HepG2 (cell line): ENCODE measurements around the gene SDC4. TPM values are rescaled to one million over a fixed set of nuclear protein-coding genes. Genes with fewer than 3 reads are reported as not detected.

Experiments used
- FOXK1 ChIP-seq: sonication (generic); formaldehyde crosslinking; IDR thresholded peaks from 2 replicates; pipeline ENCODE4 v1.4.0; 2020; ENCODE audit warnings: low read depth, missing genetic modification reagents, borderline replicate concordance
- GABPA ChIP-seq, 2 experiments: IDR thresholded peaks; 2 replicates each; pipeline ENCODE4 v1.6.1; 2011 to 2016; ENCODE audit warnings: low read depth in 2 of 2, low read length in 1 of 2, missing biosample characterization in 1 of 2, missing genetic modification characterization in 1 of 2
- GPN1 ChIP-seq: sonication (generic); formaldehyde crosslinking; IDR thresholded peaks from 2 replicates; pipeline ENCODE4 v1.5.1; 2020; ENCODE audit warnings: missing genetic modification reagents, borderline replicate concordance
- GRHL1 ChIP-seq: sonication (generic); formaldehyde crosslinking; conservative IDR thresholded peaks from 2 replicates; pipeline ENCODE4 v1.8.0; 2022; ENCODE audit warnings: missing genetic modification reagents
- HDAC6 ChIP-seq: fragments of 200-600 bp; sonication (generic); IDR thresholded peaks from 2 replicates; pipeline ENCODE4 v1.7.0; 2017; ENCODE audit warnings: mild to moderate bottlenecking, antibody characterized with exemption, low read length, low read depth
- KDM1A ChIP-seq: IDR thresholded peaks from 2 replicates; pipeline ENCODE4 v1.6.1; 2016; ENCODE audit warnings: missing compliant biosample characterization
- KDM3A ChIP-seq: IDR thresholded peaks from 2 replicates; pipeline ENCODE4 v1.6.1; 2018; ENCODE audit warnings: low read depth, missing compliant biosample characterization
- KLF9 ChIP-seq: IDR thresholded peaks from 2 replicates; pipeline ENCODE4 v1.6.1; 2016; ENCODE audit warnings: low read depth
- MEIS1 ChIP-seq: sonication (generic); formaldehyde crosslinking; IDR thresholded peaks from 2 replicates; pipeline ENCODE4 v1.9.0; 2021; ENCODE audit warnings: mild to moderate bottlenecking, missing genetic modification reagents, moderate library complexity, borderline replicate concordance
- MXI1 ChIP-seq: IDR thresholded peaks from 3 replicates; pipeline ENCODE4 v1.6.1; 2012; ENCODE audit warnings: low read depth, low read length, inconsistent platforms, borderline replicate concordance
- PCBP2 ChIP-seq: fragments of 200-400 bp; formaldehyde crosslinking; optimal IDR thresholded peaks from 2 replicates; pipeline ENCODE3; 2018; ENCODE audit warnings: low read length, low read depth; ENCODE audit not compliant: poor library complexity, severe bottlenecking
- RXRA ChIP-seq: sonication (generic); formaldehyde crosslinking; IDR thresholded peaks from 2 replicates; pipeline ENCODE4 v1.5.1; 2020; ENCODE audit warnings: missing genetic modification reagents
- TARDBP ChIP-seq: sonication (generic); formaldehyde crosslinking; IDR thresholded peaks from 2 replicates; pipeline ENCODE4 v1.8.0; 2022; ENCODE audit warnings: mild to moderate bottlenecking, missing genetic modification reagents
- USF2 ChIP-seq, 2 experiments: sonication (generic) in 1 of 2; formaldehyde crosslinking in 1 of 2; IDR thresholded peaks; 2 replicates each; pipeline versions ENCODE4 v1.5.1 to v1.6.1; 2011 to 2020; ENCODE audit warnings: borderline replicate concordance in 1 of 2, low read depth in 1 of 2, low read length in 1 of 2, mild to moderate bottlenecking in 1 of 2, missing genetic modification reagents in 1 of 2, moderate library complexity in 1 of 2
- ZBTB20 ChIP-seq: sonication (generic); formaldehyde crosslinking; IDR thresholded peaks from 2 replicates; pipeline ENCODE4 v1.8.1; 2023; ENCODE audit warnings: missing genetic modification reagents, low read depth, mild to moderate bottlenecking, borderline replicate concordance
- ZBTB34 ChIP-seq: sonication (generic); formaldehyde crosslinking; IDR thresholded peaks from 2 replicates; pipeline ENCODE4 v1.8.0; 2022; ENCODE audit warnings: mild to moderate bottlenecking, missing genetic modification reagents
- ZFP37 ChIP-seq: sonication (generic); formaldehyde crosslinking; IDR thresholded peaks from 2 replicates; pipeline ENCODE4 v1.4.0; 2020; ENCODE audit warnings: missing genetic modification reagents, borderline replicate concordance
- ZNF24 ChIP-seq: fragments of 450-650 bp; IDR thresholded peaks from 2 replicates; pipeline ENCODE4 v1.6.1; 2017; ENCODE audit warnings: antibody characterized with exemption, mild to moderate bottlenecking
- ZNF740 ChIP-seq: sonication (generic); formaldehyde crosslinking; IDR thresholded peaks from 2 replicates; pipeline ENCODE4 v1.4.0; 2020; ENCODE audit warnings: missing genetic modification reagents
- ZNF768 ChIP-seq: sonication (generic); formaldehyde crosslinking; IDR thresholded peaks from 2 replicates; pipeline ENCODE4 v1.4.0; 2020; ENCODE audit warnings: missing genetic modification reagents
- polyA plus RNA-seq, 8 experiments: library from polyadenylated mRNA; depleted of rRNA in 3 of 8; stranded (reverse) in 7 of 8; unstranded in 1 of 8; fragments of >200 nt; fragmentation: Illumina TruSeq in 4 of 8; extraction: Trizol in 4 of 8; gene quantifications; 2 replicates each; pipeline versions ENCODE4 v1.2.1 to v1.2.3, GENCODE V29; 2011 to 2016; ENCODE audit warnings: low read depth in 4 of 8, missing spikeins in 1 of 8, mixed read lengths in 1 of 8; ENCODE audit not compliant: insufficient read depth in 1 of 8
- total RNA-seq, 5 experiments: library from RNA; depleted of rRNA; stranded (reverse); fragments of >200 nt; fragmentation: Illumina TruSeq; extraction: Trizol; gene quantifications; 2 replicates each; pipeline ENCODE4 v1.2.3, GENCODE V29; 2016; ENCODE audit warnings: low read depth in 1 of 5
- TF ChIP-seq, protein P1 (sequence below): sonication (generic); formaldehyde crosslinking; IDR thresholded peaks from 2 replicates; pipeline ENCODE4 v1.5.0; 2020; ENCODE audit warnings: mild to moderate bottlenecking, missing genetic modification reagents

SDC4 gene
- total and polyA plus RNA-seq, 2 of the 13 experiments (the other 11 are each of a cell fraction or from before 2014, with no cell fraction given), result 49.0 to 65.1 TPM

GRCh38 chr20:45337367-45338120, 10.7 kb downstream of the SDC4 start (continued):
- TF ChIP-seq KDM1A (CRISPR knock-in tag) (peak; percentile 33; the same call in 1 of the 2 replicates), MXI1 (no peak), ZNF24 (no peak), PCBP2 (no peak), FOXK1 (CRISPR knock-in tag) (no peak), GRHL1 (no peak), GABPA (IDR thresholded peaks at IDR 0.05; ENCODE audit: low read depth, low read length) (no peak), GABPA (CRISPR knock-in tag; IDR thresholded peaks at IDR 0.05; ENCODE audit: low read depth) (peak; percentile 24; the same call in 1 of the 2 replicates), KDM3A (CRISPR knock-in tag) (no peak), USF2 (IDR thresholded peaks at IDR 0.05; ENCODE audit: low read depth, low read length) (no peak), USF2 (CRISPR knock-in tag; IDR thresholded peaks at IDR 0.05; ENCODE audit: borderline replicate concordance) (no peak), TARDBP (CRISPR knock-in tag) (peak; percentile 84; the same call in 1 of the 2 replicates), ZBTB34 (CRISPR knock-in tag) (peak; percentile 72; the same call in 1 of the 2 replicates), KLF9 (no peak), ZNF768 (CRISPR knock-in tag) (peak; percentile 56), ZFP37 (CRISPR knock-in tag) (no peak), RXRA (CRISPR knock-in tag) (no peak; the same call in 1 of the 2 replicates), GPN1 (no peak), MEIS1 (CRISPR knock-in tag) (0 out of 2 replicates have a peak, but pooled peaks have one; percentile 20), ZBTB20 (peak; percentile 66; the same call in 1 of the 2 replicates), ZNF740 (CRISPR knock-in tag) (no peak), HDAC6 (0 out of 2 replicates have a peak, but pooled peaks have one; percentile 22)
- TF ChIP-seq, protein P1, sequence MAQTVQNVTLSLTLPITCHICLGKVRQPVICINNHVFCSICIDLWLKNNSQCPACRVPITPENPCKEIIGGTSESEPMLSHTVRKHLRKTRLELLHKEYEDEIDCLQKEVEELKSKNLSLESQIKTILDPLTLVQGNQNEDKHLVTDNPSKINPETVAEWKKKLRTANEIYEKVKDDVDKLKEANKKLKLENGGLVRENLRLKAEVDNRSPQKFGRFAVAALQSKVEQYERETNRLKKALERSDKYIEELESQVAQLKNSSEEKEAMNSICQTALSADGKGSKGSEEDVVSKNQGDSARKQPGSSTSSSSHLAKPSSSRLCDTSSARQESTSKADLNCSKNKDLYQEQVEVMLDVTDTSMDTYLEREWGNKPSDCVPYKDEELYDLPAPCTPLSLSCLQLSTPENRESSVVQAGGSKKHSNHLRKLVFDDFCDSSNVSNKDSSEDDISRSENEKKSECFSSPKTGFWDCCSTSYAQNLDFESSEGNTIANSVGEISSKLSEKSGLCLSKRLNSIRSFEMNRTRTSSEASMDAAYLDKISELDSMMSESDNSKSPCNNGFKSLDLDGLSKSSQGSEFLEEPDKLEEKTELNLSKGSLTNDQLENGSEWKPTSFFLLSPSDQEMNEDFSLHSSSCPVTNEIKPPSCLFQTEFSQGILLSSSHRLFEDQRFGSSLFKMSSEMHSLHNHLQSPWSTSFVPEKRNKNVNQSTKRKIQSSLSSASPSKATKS (CRISPR knock-in tag), result no peak
